ENCODE results near the gene FAM9C.
"Not testable (repeated sequence)": the region's sequence is repeated elsewhere in the genome, so short reads cannot be mapped to it uniquely, and the experiment has no call there.

Gene FAM9C

GRCh38 chrX:13077168-13077567 is 32.7 kb upstream of the FAM9C start:
- in situ Hi-C loops (cut with HindIII; ENCODE audit: low sequenced_read_pairs): no loop called here

DNA sequence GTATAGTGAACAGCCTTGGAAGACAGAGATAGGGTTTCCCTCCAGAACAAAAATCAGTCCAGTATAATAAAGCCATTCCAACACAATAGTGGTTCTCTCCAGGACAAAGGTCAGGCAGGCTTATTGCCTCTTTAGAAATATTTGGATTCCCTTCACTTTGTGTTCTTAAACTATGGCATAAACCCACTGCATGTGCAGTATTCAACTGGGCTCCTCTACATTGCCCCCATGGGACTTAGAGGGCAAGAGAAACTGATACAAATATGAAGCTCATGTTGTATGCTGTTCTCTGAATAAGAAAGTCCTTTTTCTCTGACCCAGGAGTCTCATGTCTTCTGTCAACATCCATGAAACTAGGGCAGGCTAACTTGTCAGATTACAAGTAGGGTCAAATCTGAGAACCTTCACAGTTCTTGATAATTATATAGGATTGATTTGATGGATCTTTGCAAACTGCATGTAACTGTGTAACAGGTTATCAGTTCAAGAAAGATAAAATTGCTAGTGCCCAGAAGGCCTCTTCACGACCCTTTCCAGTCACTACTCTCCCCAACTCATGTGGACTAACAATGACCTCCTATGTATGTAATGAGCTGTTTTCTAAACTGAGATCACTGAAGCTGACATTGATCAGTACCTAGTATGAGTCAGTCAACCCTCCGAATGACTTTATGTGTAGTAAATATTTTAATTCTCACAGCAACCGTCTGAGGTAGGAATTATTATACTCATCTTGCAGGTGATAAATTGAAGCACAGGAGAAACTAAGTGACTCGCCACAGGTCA is 31.9 kb upstream of the FAM9C start:
- in situ Hi-C loops (cut with HindIII; ENCODE audit: low sequenced_read_pairs): no loop called here

DNA sequence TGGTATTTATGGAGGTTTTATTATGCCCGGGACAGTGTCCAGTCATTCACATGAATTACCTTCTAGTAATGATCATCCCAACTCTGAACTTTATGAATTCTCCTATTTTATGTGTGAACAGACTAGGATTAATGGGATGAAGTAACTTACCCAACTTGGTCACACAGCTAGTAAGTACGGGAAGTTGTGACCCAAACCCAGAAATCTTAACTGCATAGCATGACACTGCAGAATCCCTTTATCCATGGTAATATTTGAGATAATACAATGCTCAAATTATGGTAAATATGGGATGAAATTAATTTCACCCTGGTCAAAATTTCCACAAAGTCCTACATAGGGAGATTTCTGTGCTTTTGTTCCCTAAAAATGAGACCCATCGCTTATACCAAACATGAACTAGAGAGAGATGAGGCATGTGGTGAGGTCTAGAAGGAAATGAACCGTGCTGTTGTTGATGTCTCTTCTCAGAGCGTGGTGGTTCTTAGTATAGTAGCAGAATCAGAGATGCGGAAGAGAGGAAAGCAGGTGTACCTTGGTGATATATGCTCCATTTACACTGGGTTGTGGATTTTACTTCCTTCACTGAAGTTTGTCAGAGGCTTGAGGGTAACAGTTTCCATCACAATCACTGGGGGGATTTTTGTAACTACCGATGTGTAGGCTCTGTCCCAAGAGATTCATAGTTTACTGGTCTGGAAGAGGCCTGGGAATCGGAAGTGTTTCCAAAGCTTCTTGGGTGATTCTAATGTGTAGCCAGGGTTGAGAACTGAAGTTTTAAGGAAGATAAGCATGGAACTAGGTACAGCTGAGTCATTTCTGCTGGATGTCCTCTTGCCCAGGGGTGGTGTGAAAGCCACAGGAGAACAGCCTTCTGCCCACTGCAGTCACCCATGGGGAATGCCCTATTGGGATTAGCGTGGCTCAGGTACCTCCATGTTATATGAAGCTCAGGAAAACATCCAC is 30.2 kb upstream of the FAM9C start:
- in situ Hi-C loops (cut with HindIII; ENCODE audit: low sequenced_read_pairs): no loop called here

- in situ Hi-C loops (cut with HindIII; ENCODE audit: low sequenced_read_pairs): no loop called here
These were observed 25.5 kb upstream of the FAM9C start for GRCh38 chrX:13069771-13070416.

GRCh38 chrX:13068651-13069050 is 24.2 kb upstream of the FAM9C start:
- in situ Hi-C loops (cut with HindIII; ENCODE audit: low sequenced_read_pairs): no loop called here

GRCh38 chrX:13067773-13068172 is 23.4 kb upstream of the FAM9C start:
- in situ Hi-C loops (cut with HindIII; ENCODE audit: low sequenced_read_pairs): no loop called here

DNA sequence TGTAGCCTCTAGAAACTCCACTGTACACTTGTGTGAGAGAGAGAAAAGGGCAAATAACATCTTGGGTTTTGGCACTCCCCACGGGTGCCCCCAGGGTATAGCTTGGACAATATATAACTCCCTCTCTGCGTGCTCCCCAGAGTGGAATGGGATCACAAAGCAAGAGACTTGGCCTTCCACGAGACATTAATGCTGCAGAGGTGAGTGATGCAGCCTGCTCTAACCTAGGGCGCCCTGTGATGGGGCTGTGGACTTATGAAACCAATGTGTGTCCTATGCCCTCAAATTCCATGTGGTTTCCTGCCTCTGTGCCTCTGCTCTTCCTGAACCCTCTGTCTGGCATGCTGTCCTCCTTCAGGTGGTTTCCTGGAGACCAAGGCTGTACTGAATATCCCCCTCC is 22.0 kb upstream of the FAM9C start:
- in situ Hi-C loops (cut with HindIII; ENCODE audit: low sequenced_read_pairs): no loop called here

- in situ Hi-C loops (cut with HindIII; ENCODE audit: low sequenced_read_pairs): no loop called here
These were observed 20.3 kb upstream of the FAM9C start for GRCh38 chrX:13064599-13065143.

- in situ Hi-C loops (cut with HindIII; ENCODE audit: low sequenced_read_pairs): not testable (repeated sequence)
These were observed 18.7 kb upstream of the FAM9C start for GRCh38 chrX:13063124-13063523.

GRCh38 chrX:13062331-13062730 is 17.9 kb upstream of the FAM9C start:
- in situ Hi-C loops (cut with HindIII; ENCODE audit: low sequenced_read_pairs): not testable (repeated sequence)

DNA sequence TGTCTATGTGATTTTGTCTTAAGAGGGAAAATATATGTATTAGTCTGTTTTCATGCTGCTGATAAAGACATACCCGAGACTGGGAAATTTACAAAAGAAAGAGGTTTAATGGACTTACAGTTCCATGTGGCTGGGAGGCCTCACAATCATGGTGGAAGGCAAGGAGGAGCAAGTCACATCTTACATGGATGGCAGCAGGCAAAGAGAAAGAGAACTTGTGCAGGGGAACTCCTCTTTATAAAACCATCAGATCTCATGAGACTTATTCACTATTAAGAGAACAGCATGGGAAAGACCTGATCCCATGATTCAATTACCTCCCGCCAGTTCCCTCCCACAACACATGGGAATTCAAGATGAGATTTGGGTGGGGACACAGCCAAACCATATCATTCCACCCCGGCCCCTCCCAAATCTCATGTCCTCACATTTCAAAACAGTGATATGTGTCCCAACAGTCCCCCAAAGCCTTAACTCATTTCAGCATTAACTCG is 16.8 kb upstream of the FAM9C start:
- in situ Hi-C loops (cut with HindIII; ENCODE audit: low sequenced_read_pairs): not testable (repeated sequence)

DNA sequence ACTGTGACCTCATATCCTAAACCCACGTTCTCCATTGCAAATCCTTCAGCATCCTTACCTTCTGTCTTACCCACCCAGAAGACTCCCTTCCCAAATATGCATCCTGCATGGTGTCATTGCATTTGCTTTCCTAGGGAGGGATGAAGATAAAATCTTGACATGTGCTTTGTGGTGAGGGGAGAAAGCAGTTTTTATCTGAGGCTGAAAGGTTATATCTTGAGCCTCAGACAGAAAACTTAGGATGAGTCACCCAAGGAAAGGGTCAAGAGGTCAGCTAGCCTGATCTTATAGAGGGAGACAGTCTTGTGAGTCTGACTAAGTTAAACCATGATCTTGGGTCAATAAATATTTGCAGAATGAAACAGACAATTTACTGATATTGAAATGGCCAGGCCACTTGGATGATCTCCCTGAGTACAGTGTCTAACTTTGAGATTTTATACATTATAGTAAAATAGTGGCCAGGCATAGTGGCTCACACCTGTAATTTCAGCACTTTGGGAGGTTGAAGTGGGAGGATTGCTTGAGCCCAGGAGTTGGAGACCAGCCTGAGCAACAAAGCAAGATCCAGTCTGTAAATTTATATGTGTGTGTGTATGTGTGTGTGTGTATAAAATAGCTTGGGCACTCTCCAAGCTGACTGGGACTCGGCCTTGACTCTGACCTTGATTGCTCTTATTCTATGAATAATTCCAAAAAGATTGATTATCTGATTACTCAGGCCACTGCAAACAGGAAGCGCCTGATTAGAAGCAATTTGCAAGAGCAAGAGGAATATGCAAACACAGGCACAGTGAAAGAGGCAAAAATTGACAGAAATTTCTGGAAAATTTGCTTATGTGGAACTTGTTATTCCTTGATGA is 15.4 kb upstream of the FAM9C start:
- in situ Hi-C loops (cut with HindIII; ENCODE audit: low sequenced_read_pairs): no loop called here

DNA sequence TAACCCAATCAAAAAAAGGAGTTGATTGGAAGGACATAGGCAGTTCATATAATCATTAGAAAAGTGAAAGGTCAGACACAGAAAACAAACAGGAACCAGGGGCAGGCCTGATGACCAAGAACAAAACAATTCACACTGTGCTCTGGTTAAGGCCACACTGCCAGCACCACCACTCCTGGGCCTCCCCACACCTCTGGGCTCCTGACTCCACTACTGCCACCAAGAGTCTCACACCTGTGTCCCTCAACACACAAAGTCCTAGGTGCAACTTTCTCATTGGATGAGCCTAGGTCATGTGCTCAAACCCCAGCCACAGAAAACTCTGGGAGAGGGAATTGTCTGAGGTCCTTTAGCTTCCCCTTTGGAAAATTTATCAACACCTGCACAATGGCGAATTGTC is 11.1 kb upstream of the FAM9C start:
- in situ Hi-C loops (cut with HindIII; ENCODE audit: low sequenced_read_pairs): no loop called here

GRCh38 chrX:13053171-13053570 is 8.8 kb upstream of the FAM9C start:
- in situ Hi-C loops (cut with HindIII; ENCODE audit: low sequenced_read_pairs): no loop called here

DNA sequence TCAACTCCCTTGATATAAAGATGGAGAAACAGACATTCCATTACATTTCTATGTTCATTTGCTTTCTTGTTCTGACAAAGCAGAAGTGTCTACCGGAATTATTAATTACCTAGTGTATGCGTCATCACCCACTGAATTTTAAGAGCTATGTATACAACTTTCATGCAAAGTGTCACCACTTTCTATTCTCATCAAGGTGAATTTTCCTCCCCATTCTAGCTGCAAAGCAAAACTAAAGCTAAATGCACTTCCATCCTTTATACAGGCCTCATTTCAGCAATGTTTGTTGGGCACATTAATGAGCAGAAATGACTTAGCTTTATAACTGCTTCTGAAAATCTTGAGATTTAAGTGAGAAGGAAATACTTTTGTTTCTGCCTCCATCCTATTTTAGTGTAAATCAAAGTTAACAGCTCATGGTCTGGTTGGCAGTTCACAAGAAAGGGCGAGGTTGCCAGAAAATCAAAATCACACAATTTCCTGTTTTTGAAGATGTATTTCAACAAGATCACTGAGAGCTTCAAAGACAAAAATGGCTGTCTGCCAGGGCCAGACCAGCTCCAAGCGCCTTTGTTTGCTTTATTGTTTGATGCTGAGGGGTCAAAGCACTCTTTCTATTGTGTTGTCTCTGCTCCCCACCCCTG is 7.2 kb upstream of the FAM9C start:
- in situ Hi-C loops (cut with HindIII; ENCODE audit: low sequenced_read_pairs): no loop called here

GRCh38 chrX:13051167-13051528 is 6.7 kb upstream of the FAM9C start:
- in situ Hi-C loops (cut with HindIII; ENCODE audit: low sequenced_read_pairs): no loop called here

GRCh38 chrX:13050151-13050550 is 5.7 kb upstream of the FAM9C start:
- in situ Hi-C loops (cut with HindIII; ENCODE audit: low sequenced_read_pairs): no loop called here

GRCh38 chrX:13048280-13048679 is 3.9 kb upstream of the FAM9C start:
- in situ Hi-C loops (cut with HindIII; ENCODE audit: low sequenced_read_pairs): no loop called here

DNA sequence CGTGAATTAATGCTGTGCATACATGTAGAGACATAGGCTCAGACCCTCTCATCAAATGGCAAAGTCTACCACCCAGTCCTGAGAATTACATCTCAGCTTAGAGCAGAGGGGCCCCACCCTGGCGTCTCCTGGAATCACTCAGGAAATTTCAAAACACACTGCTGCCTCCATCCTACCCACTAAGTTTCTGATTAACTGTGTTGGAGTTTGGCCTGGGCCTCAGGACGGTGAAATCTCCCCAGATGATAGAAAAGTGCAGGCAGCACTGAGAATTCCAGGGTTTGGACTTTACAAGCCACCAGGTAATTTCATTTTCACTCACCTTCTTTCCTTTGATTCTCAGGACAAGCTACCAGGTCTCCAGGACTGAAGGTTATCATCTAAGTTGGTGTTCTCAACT is 3.3 kb upstream of the FAM9C start:
- in situ Hi-C loops (cut with HindIII; ENCODE audit: low sequenced_read_pairs): no loop called here

Measured in endothelial cell of hepatic sinusoid (primary cell).